ENCODE data around the gene IGF2BP2.
"Not testable (repeated sequence)": the region's sequence is repeated elsewhere in the genome, so short reads cannot be mapped to it uniquely, and the experiment has no call there.

IGF2BP2 gene

GRCh38 chr3:185792955-185793354 lies 31.9 kb downstream of the IGF2BP2 start:
- DNase-seq (ENCODE audit: insufficient read length), result no peak
- TF ChIP-seq POLR2A (IDR thresholded peaks at IDR 0.05; ENCODE audit: low read depth, low read length) (no peak), POLR2AphosphoS5 (IDR thresholded peaks at IDR 0.05; ENCODE audit: low read depth, low read length) (no peak), TAF1 (IDR thresholded peaks at IDR 0.05; ENCODE audit: borderline replicate concordance, low read depth, low read length) (no peak)
- no peak for FAIRE-seq

- TF ChIP-seq TAF1 (IDR thresholded peaks at IDR 0.05; ENCODE audit: borderline replicate concordance, low read depth, low read length), result no peak
- no peak for FAIRE-seq
- no peak for DNase-seq (ENCODE audit: insufficient read length)
Observed at GRCh38 chr3:185789891-185790830, 34.7 kb downstream of the IGF2BP2 start.

- TF ChIP-seq POLR2AphosphoS5 (IDR thresholded peaks at IDR 0.05; ENCODE audit: low read depth, low read length) (no peak), TAF1 (IDR thresholded peaks at IDR 0.05; ENCODE audit: borderline replicate concordance, low read depth, low read length) (no peak), POLR2A (IDR thresholded peaks at IDR 0.05; ENCODE audit: low read depth, low read length) (no peak)
- no peak for DNase-seq (ENCODE audit: insufficient read length)
- no peak for FAIRE-seq
Observed at GRCh38 chr3:185789134-185789533, 35.7 kb downstream of the IGF2BP2 start.

- no peak for FAIRE-seq
- TF ChIP-seq POLR2A (IDR thresholded peaks at IDR 0.05; ENCODE audit: low read depth, low read length), result no peak
- TF ChIP-seq TAF1 (IDR thresholded peaks at IDR 0.05; ENCODE audit: borderline replicate concordance, low read depth, low read length), result no peak
- TF ChIP-seq POLR2AphosphoS5 (IDR thresholded peaks at IDR 0.05; ENCODE audit: low read depth, low read length), result no peak
- no peak for DNase-seq (ENCODE audit: insufficient read length)
Observed at GRCh38 chr3:185788292-185788691, 36.5 kb downstream of the IGF2BP2 start.

- FAIRE-seq (no peak), DNase-seq (ENCODE audit: insufficient read length) (no peak)
Observed at GRCh38 chr3:185786956-185787877, 37.6 kb downstream of the IGF2BP2 start.

GRCh38 chr3:185786258-185786657 lies 38.6 kb downstream of the IGF2BP2 start:
- not testable (repeated sequence) for DNase-seq (ENCODE audit: insufficient read length); FAIRE-seq

More at GRCh38 chr3:185786956-185787877, 37.6 kb downstream of the IGF2BP2 start:
- TF ChIP-seq POLR2AphosphoS5 (IDR thresholded peaks at IDR 0.05; ENCODE audit: low read depth, low read length), result no peak
- no peak for TF ChIP-seq TAF1 (IDR thresholded peaks at IDR 0.05; ENCODE audit: borderline replicate concordance, low read depth, low read length)
- TF ChIP-seq POLR2A (IDR thresholded peaks at IDR 0.05; ENCODE audit: low read depth, low read length), result no peak

GRCh38 chr3:185784317-185784716 lies 40.5 kb downstream of the IGF2BP2 start:
- FAIRE-seq (no peak), DNase-seq (ENCODE audit: insufficient read length) (no peak)
- TF ChIP-seq TAF1 (IDR thresholded peaks at IDR 0.05; ENCODE audit: borderline replicate concordance, low read depth, low read length) (no peak), POLR2AphosphoS5 (IDR thresholded peaks at IDR 0.05; ENCODE audit: low read depth, low read length) (no peak), POLR2A (IDR thresholded peaks at IDR 0.05; ENCODE audit: low read depth, low read length) (no peak)

GRCh38 chr3:185781759-185782158 lies 43.1 kb downstream of the IGF2BP2 start:
- DNase-seq (ENCODE audit: insufficient read length), result no peak
- no peak for FAIRE-seq

GRCh38 chr3:185779461-185779860 lies 45.4 kb downstream of the IGF2BP2 start:
- FAIRE-seq (no peak), DNase-seq (ENCODE audit: insufficient read length) (no peak)
- TF ChIP-seq POLR2AphosphoS5 (IDR thresholded peaks at IDR 0.05; ENCODE audit: low read depth, low read length) (no peak), TAF1 (IDR thresholded peaks at IDR 0.05; ENCODE audit: borderline replicate concordance, low read depth, low read length) (no peak), POLR2A (IDR thresholded peaks at IDR 0.05; ENCODE audit: low read depth, low read length) (no peak)

More at GRCh38 chr3:185781759-185782158, 43.1 kb downstream of the IGF2BP2 start:
- TF ChIP-seq POLR2A (IDR thresholded peaks at IDR 0.05; ENCODE audit: low read depth, low read length) (no peak), POLR2AphosphoS5 (IDR thresholded peaks at IDR 0.05; ENCODE audit: low read depth, low read length) (no peak), TAF1 (IDR thresholded peaks at IDR 0.05; ENCODE audit: borderline replicate concordance, low read depth, low read length) (no peak)

GRCh38 chr3:185778821-185779220 lies 46.0 kb downstream of the IGF2BP2 start:
- no peak for FAIRE-seq
- DNase-seq (ENCODE audit: insufficient read length), result no peak

GRCh38 chr3:185778094-185778493 lies 46.7 kb downstream of the IGF2BP2 start:
- TF ChIP-seq TAF1 (IDR thresholded peaks at IDR 0.05; ENCODE audit: borderline replicate concordance, low read depth, low read length), result no peak
- TF ChIP-seq POLR2A (IDR thresholded peaks at IDR 0.05; ENCODE audit: low read depth, low read length), result no peak
- TF ChIP-seq POLR2AphosphoS5 (IDR thresholded peaks at IDR 0.05; ENCODE audit: low read depth, low read length), result no peak
- no peak for DNase-seq (ENCODE audit: insufficient read length)
- FAIRE-seq, result no peak

More at GRCh38 chr3:185778821-185779220, 46.0 kb downstream of the IGF2BP2 start:
- no peak for TF ChIP-seq POLR2A (IDR thresholded peaks at IDR 0.05; ENCODE audit: low read depth, low read length)
- TF ChIP-seq TAF1 (IDR thresholded peaks at IDR 0.05; ENCODE audit: borderline replicate concordance, low read depth, low read length), result no peak
- no peak for TF ChIP-seq POLR2AphosphoS5 (IDR thresholded peaks at IDR 0.05; ENCODE audit: low read depth, low read length)

Measured in GM12892 (cell line).